Hepatocyte (in vitro differentiated cells): Measurements from ENCODE around the gene NPAS3. TPM values are rescaled to one million over a fixed set of nuclear protein-coding genes. Genes with fewer than 3 reads are reported as not detected.
A peak's percentile ranks its signal among the peaks of the same experiment; 100 is the strongest.

Experiments used
- DNase-seq: peaks from one replicate; pipeline ENCODE4 v3.0.0-alpha.2; 2016; ENCODE audit warnings: low spot score
- H2AFZ ChIP-seq: fragments of 200-600 bp; sonication (generic); 2 replicates; pipeline ENCODE4 v1.6.0; 2016; ENCODE audit warnings: antibody characterized with exemption, mild to moderate bottlenecking
- H3K27ac ChIP-seq: fragments of 200-600 bp; sonication (generic); 2 replicates; pipeline ENCODE4 v1.5.1; 2016; ENCODE audit warnings: mild to moderate bottlenecking
- H3K27me3 ChIP-seq: fragments of 200-600 bp; sonication (generic); 2 replicates; pipeline ENCODE4 v1.6.1; 2016
- H3K36me3 ChIP-seq: fragments of 200-600 bp; sonication (generic); replicated peaks from 2 replicates; pipeline ENCODE4 v1.5.1; 2016; ENCODE audit warnings: low read depth; ENCODE audit not compliant: insufficient read depth
- H3K4me1 ChIP-seq: fragments of 200-600 bp; sonication (generic); 2 replicates; pipeline ENCODE4 v1.5.1; 2016; ENCODE audit warnings: mild to moderate bottlenecking, moderate library complexity; ENCODE audit not compliant: insufficient read depth
- H3K4me2 ChIP-seq: fragments of 200-600 bp; sonication (generic); 2 replicates; pipeline ENCODE4 v1.6.0; 2016
- H3K4me3 ChIP-seq: fragments of 200-600 bp; sonication (generic); 2 replicates; pipeline ENCODE4 v1.5.1; 2016; ENCODE audit warnings: mild to moderate bottlenecking
- H3K79me2 ChIP-seq: fragments of 200-600 bp; sonication (generic); 2 replicates; pipeline ENCODE4 v1.6.0; 2017; ENCODE audit warnings: mild to moderate bottlenecking
- H3K9me2 ChIP-seq: fragments of 200-600 bp; sonication (generic); replicated peaks from 2 replicates; pipeline ENCODE4 v1.6.0; 2017; ENCODE audit warnings: mild to moderate bottlenecking; ENCODE audit not compliant: insufficient read depth
- H3K9me3 ChIP-seq: fragments of 200-600 bp; sonication (generic); 2 replicates; pipeline ENCODE4 v1.5.1; 2016; ENCODE audit warnings: low read depth, mild to moderate bottlenecking
- H4K20me1 ChIP-seq: fragments of 200-600 bp; sonication (generic); 2 replicates; pipeline ENCODE4 v1.6.0; 2016; ENCODE audit warnings: mild to moderate bottlenecking; ENCODE audit not compliant: insufficient read depth, poor library complexity, severe bottlenecking
- EZH2 ChIP-seq: fragments of 200-600 bp; sonication (generic); IDR thresholded peaks from 2 replicates; pipeline ENCODE4 v1.6.1; 2016; ENCODE audit warnings: antibody characterized with exemption, mild to moderate bottlenecking, borderline replicate concordance
- EZH2phosphoT487 ChIP-seq: fragments of 200-600 bp; sonication (generic); IDR thresholded peaks from one replicate; pipeline ENCODE4 v1.6.1; 2018; ENCODE audit warnings: antibody characterized with exemption, mild to moderate bottlenecking, low read depth, moderate library complexity; ENCODE audit not compliant: unreplicated experiment, severe bottlenecking
- WGBS: methylation state at CpG from one replicate; pipeline ENCODE4 v1.1.6; 2016; ENCODE audit warnings: low lambda C conversion rate; ENCODE audit errors: missing lambda C conversion rate; 5-methylcytosine and 5-hydroxymethylcytosine counted together
- polyA plus RNA-seq: library from polyadenylated mRNA; unstranded; fragments of >200 nt; fragmentation: Nextera tagmentation; extraction: Ambion mirVana; gene quantifications from 2 replicates; pipeline ENCODE4 v1.2.1, GENCODE V29; 2016
- total RNA-seq: library from RNA; depleted of rRNA; stranded (reverse); fragments of >200 nt; gene quantifications from 2 replicates; pipeline ENCODE4 v1.2.3, GENCODE V29; 2014
- TF ChIP-seq, protein P1 (sequence below): fragments of 200-600 bp; sonication (generic); IDR thresholded peaks from 2 replicates; pipeline ENCODE4 v1.5.1; 2016; ENCODE audit warnings: antibody characterized with exemption, mild to moderate bottlenecking; ENCODE audit not compliant: poor library complexity

The NPAS3 gene
- total and polyA plus RNA-seq, 2 experiments from 2014 or later = 0.11 to 1.1 TPM

DNA sequence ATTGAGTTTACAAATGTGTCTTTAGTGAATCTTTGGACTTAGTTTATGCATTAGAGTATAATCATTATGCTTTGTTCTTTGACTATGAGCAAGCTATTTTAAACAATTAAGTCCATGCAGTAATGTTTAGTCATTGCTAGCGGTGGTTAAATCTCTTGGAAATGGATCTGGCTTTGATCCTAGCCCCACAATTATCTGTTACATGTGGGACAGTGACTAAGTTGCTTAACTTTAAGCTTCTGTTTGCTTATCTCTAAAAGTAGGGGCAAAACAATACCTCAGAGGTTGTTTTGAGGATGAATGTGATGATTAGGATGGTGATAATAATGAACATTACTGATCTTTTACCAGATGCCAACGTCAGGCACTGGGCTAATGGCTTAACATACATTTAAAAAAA lies 124.2 kb downstream of the NPAS3 start:
- no peaks in the 10 kb centered on the region for H3K79me2 ChIP-seq
- H3K4me3 ChIP-seq = no peak overlapping the region
- H3K9me3 ChIP-seq = no peaks in the 10 kb centered on the region
- H4K20me1 ChIP-seq = no peaks in the 10 kb centered on the region
- H3K27ac ChIP-seq = no peak overlapping the region
- TF ChIP-seq EZH2 = no peak
- TF ChIP-seq EZH2phosphoT487 = no peak
- TF ChIP-seq, protein P1, sequence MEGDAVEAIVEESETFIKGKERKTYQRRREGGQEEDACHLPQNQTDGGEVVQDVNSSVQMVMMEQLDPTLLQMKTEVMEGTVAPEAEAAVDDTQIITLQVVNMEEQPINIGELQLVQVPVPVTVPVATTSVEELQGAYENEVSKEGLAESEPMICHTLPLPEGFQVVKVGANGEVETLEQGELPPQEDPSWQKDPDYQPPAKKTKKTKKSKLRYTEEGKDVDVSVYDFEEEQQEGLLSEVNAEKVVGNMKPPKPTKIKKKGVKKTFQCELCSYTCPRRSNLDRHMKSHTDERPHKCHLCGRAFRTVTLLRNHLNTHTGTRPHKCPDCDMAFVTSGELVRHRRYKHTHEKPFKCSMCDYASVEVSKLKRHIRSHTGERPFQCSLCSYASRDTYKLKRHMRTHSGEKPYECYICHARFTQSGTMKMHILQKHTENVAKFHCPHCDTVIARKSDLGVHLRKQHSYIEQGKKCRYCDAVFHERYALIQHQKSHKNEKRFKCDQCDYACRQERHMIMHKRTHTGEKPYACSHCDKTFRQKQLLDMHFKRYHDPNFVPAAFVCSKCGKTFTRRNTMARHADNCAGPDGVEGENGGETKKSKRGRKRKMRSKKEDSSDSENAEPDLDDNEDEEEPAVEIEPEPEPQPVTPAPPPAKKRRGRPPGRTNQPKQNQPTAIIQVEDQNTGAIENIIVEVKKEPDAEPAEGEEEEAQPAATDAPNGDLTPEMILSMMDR = no peak
- no peak overlapping the region for H2AFZ ChIP-seq
- no peak for DNase-seq
- no peaks in the 10 kb centered on the region for H3K36me3 ChIP-seq
- H3K9me2 ChIP-seq = no peaks in the 10 kb centered on the region
- 13% methylated on average over 2 of the region's 2 CpGs for WGBS
- H3K27me3 ChIP-seq = no peaks in the 10 kb centered on the region
- peaks cover 3% of the 10 kb centered on the region for H3K4me1 ChIP-seq
- H3K4me2 ChIP-seq = peak overlapping the region; percentile 25

- Histone ChIP-seq H3K9me2 (no peaks in the 10 kb centered on the region), H3K27me3 (no peaks in the 10 kb centered on the region), H3K4me1 (peaks cover 3% of the 10 kb centered on the region), H3K79me2 (no peaks in the 10 kb centered on the region), H3K9me3 (no peaks in the 10 kb centered on the region), H2AFZ (no peak overlapping the region), H3K4me2 (no peak overlapping the region), H3K4me3 (no peak overlapping the region), H3K36me3 (no peaks in the 10 kb centered on the region), H4K20me1 (no peaks in the 10 kb centered on the region), H3K27ac (no peak overlapping the region)
- DNase-seq = no peak
- 65% methylated on average over 4 of the region's 4 CpGs for WGBS
- TF ChIP-seq EZH2 (no peak), EZH2phosphoT487 (no peak)
- TF ChIP-seq, protein P1 = no peak
These were observed 124.8 kb downstream of the NPAS3 start for GRCh38 chr14:33063521-33063920.

- Histone ChIP-seq H3K27me3 (no peaks in the 10 kb centered on the region), H3K36me3 (no peaks in the 10 kb centered on the region), H3K4me3 (no peak overlapping the region), H3K4me1 (peaks cover 3% of the 10 kb centered on the region), H3K4me2 (no peak overlapping the region), H3K9me2 (no peaks in the 10 kb centered on the region), H4K20me1 (no peaks in the 10 kb centered on the region), H3K27ac (no peak overlapping the region), H3K9me3 (no peaks in the 10 kb centered on the region), H3K79me2 (no peaks in the 10 kb centered on the region), H2AFZ (no peak overlapping the region)
- TF ChIP-seq, protein P1 = no peak
- TF ChIP-seq EZH2 = no peak
- TF ChIP-seq EZH2phosphoT487 = no peak
- DNase-seq = no peak
These were observed 127.0 kb downstream of the NPAS3 start for GRCh38 chr14:33065634-33066033.

GRCh38 chr14:33068040-33068439 lies 129.4 kb downstream of the NPAS3 start:
- TF ChIP-seq EZH2phosphoT487 (no peak), EZH2 (no peak)
- TF ChIP-seq, protein P1 = no peak
- Histone ChIP-seq H3K36me3 (no peaks in the 10 kb centered on the region), H4K20me1 (no peaks in the 10 kb centered on the region), H2AFZ (no peak overlapping the region), H3K27me3 (no peaks in the 10 kb centered on the region), H3K9me3 (no peaks in the 10 kb centered on the region), H3K4me2 (no peak overlapping the region), H3K9me2 (no peaks in the 10 kb centered on the region), H3K27ac (no peak overlapping the region), H3K79me2 (no peaks in the 10 kb centered on the region), H3K4me3 (no peak overlapping the region), H3K4me1 (peaks cover 3% of the 10 kb centered on the region)
- no peak for DNase-seq
- WGBS = 79% methylated on average over 3 of the region's 3 CpGs
